ENCODE measurements around the gene ATXN10.
A peak's percentile ranks its signal among the peaks of the same experiment; 100 is the strongest.

ATXN10 gene

DNA sequence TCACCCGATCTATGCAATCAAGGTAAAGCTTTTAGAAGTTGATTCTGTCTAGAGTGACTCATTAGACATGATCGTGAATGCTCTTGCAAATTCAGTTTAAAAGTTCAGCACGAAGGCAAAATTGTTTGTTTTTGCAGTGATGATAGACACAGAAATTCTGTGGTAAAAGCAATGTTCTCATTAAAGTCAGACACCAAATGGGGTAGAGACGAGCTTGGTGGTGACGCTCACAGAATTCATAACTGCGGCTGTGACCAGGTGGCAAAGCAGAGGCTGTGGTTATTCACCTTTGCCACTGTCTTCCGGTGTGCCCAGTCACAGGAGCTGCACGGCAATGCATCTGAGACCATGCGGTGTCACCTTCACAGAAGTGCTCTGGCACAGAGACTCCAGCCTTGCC, 221.9 kb downstream of the ATXN10 start:
- TF ChIP-seq, protein P1, sequence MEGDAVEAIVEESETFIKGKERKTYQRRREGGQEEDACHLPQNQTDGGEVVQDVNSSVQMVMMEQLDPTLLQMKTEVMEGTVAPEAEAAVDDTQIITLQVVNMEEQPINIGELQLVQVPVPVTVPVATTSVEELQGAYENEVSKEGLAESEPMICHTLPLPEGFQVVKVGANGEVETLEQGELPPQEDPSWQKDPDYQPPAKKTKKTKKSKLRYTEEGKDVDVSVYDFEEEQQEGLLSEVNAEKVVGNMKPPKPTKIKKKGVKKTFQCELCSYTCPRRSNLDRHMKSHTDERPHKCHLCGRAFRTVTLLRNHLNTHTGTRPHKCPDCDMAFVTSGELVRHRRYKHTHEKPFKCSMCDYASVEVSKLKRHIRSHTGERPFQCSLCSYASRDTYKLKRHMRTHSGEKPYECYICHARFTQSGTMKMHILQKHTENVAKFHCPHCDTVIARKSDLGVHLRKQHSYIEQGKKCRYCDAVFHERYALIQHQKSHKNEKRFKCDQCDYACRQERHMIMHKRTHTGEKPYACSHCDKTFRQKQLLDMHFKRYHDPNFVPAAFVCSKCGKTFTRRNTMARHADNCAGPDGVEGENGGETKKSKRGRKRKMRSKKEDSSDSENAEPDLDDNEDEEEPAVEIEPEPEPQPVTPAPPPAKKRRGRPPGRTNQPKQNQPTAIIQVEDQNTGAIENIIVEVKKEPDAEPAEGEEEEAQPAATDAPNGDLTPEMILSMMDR (IDR thresholded peaks at IDR 0.05; ENCODE audit: poor library complexity, severe bottlenecking) = no peak
- Histone ChIP-seq H3K27me3 (ENCODE audit: insufficient read depth, poor library complexity, severe bottlenecking) (no peaks in the 10 kb centered on the region), H3K27ac (ENCODE audit: poor library complexity, severe bottlenecking) (no peak overlapping the region), H3K36me3 (ENCODE audit: low read depth) (no peaks in the 10 kb centered on the region), H3K4me1 (ENCODE audit: insufficient read depth, poor library complexity, severe bottlenecking) (peaks cover 17% of the 10 kb centered on the region), H3K9me3 (ENCODE audit: severe bottlenecking) (no peaks in the 10 kb centered on the region), H3K4me3 (ENCODE audit: severe bottlenecking) (no peak overlapping the region)
- ATAC-seq (ENCODE audit: low read depth) (no peak), DNase-seq (ENCODE audit: low spot score) (peak; percentile 28)

Data from RWPE2 (cell line).